H1 (cell line): ENCODE results near the gene SLC9A5. TPM values are rescaled to one million over a fixed set of nuclear protein-coding genes. Genes with fewer than 3 reads are reported as not detected.

ENCODE experiments used
- CTCF ChIA-PET: fragments of 300-600 bp; sonication (Branson Sonifier 250); formaldehyde crosslinking; loops from one replicate; lab custom pipeline; 2021; ENCODE audit not compliant: partially characterized antibody; lab: Charles Lee
- POLR2A ChIA-PET: fragments of 300-600 bp; sonication (Branson Sonifier 250); formaldehyde crosslinking; loops from one replicate; lab custom pipeline; 2021; ENCODE audit warnings: inconsistent platforms; ENCODE audit not compliant: partially characterized antibody; lab: Charles Lee
- DNase-seq, 2 experiments: peaks; one replicate each; pipeline versions ENCODE4 v3.0.0 to v3.0.0-alpha.2; 2010 to 2022; ENCODE audit warnings: low spot score in 2 of 2, low read depth in 1 of 2, mixed read lengths in 1 of 2
- FAIRE-seq: peaks from 2 replicates; lab custom pipeline; 2011; peaks lifted over from hg19 to GRCh38; lab: Jason Lieb, UNC
- H2AFZ ChIP-seq: 2 replicates; pipeline ENCODE4 v1.8.1; 2012; ENCODE audit warnings: low read length, inconsistent platforms
- H2AK5ac ChIP-seq: 2 replicates; pipeline ENCODE4 v1.6.1; 2013; ENCODE audit warnings: low read depth, low read length
- H2BK120ac ChIP-seq: replicated peaks from 2 replicates; pipeline ENCODE3; 2013; ENCODE audit warnings: low read depth, low read length, inconsistent platforms
- H2BK12ac ChIP-seq: 2 replicates; pipeline ENCODE4 v1.6.1; 2013; ENCODE audit warnings: low read depth, low read length
- H2BK15ac ChIP-seq: 2 replicates; pipeline ENCODE4 v1.6.1; 2013; ENCODE audit warnings: low read length
- H2BK20ac ChIP-seq: 2 replicates; pipeline ENCODE4 v1.6.1; 2013; ENCODE audit warnings: low read length
- H2BK5ac ChIP-seq: 2 replicates; pipeline ENCODE4 v1.6.1; 2013; ENCODE audit warnings: low read depth, low read length
- H3K14ac ChIP-seq: 2 replicates; pipeline ENCODE4 v1.6.1; 2013; ENCODE audit warnings: inconsistent platforms; ENCODE audit not compliant: insufficient read length
- H3K18ac ChIP-seq: 2 replicates; pipeline ENCODE4 v1.6.1; 2013; ENCODE audit warnings: low read length; ENCODE audit errors: extremely low read depth
- H3K23ac ChIP-seq: 2 replicates; pipeline ENCODE4 v1.6.1; 2013; ENCODE audit warnings: inconsistent platforms; ENCODE audit not compliant: insufficient read length
- H3K23me2 ChIP-seq: 2 replicates; pipeline ENCODE4 v1.6.1; 2013; ENCODE audit warnings: low read depth, low read length
- H3K27ac ChIP-seq: 2 replicates; pipeline ENCODE4 v1.6.1; 2011; ENCODE audit warnings: low read depth, low read length, inconsistent platforms
- H3K27me3 ChIP-seq, 4 experiments: replicated peaks in 1 of 4; 1 replicate in 1 of 4; 2 replicates in 3 of 4; pipeline versions ENCODE4 v1.6.1 to v1.8.1; 2011 to 2013; ENCODE audit warnings: low read length in 3 of 4, mild to moderate bottlenecking in 3 of 4, inconsistent platforms in 2 of 4, mixed read lengths in 2 of 4, moderate library complexity in 1 of 4; ENCODE audit not compliant: control insufficient read depth in 3 of 4, insufficient read depth in 3 of 4; ENCODE audit errors: extremely low read depth in 1 of 4
- H3K36me3 ChIP-seq, 4 experiments: 2 replicates each; pipeline versions ENCODE4 v1.6.1 to v1.8.1; 2011 to 2013; ENCODE audit warnings: mild to moderate bottlenecking in 4 of 4, low read length in 3 of 4, moderate library complexity in 2 of 4, control low read depth in 1 of 4, inconsistent platforms in 1 of 4; ENCODE audit not compliant: insufficient read depth in 4 of 4, control insufficient read depth in 2 of 4
- H3K4ac ChIP-seq: replicated peaks from 2 replicates; pipeline ENCODE3; 2013; ENCODE audit warnings: low read length, low read depth, mixed read lengths, inconsistent platforms; ENCODE audit not compliant: insufficient read length
- H3K4me1 ChIP-seq, 4 experiments: replicated peaks in 1 of 4; 1 replicate in 1 of 4; 2 replicates in 3 of 4; pipeline versions ENCODE4 v1.6.1 to v1.8.1; 2011 to 2013; ENCODE audit warnings: low read length in 3 of 4, inconsistent platforms in 2 of 4, mixed read lengths in 1 of 4; ENCODE audit not compliant: insufficient read depth in 4 of 4, control insufficient read depth in 3 of 4
- H3K4me2 ChIP-seq, 2 experiments: 2 replicates each; pipeline versions ENCODE4 v1.6.1 to v1.8.1; 2011 to 2013; ENCODE audit warnings: low read depth in 2 of 2, low read length in 2 of 2, control low read depth in 1 of 2, inconsistent platforms in 1 of 2, mild to moderate bottlenecking in 1 of 2; ENCODE audit not compliant: insufficient read depth in 1 of 2
- H3K4me3 ChIP-seq, 4 experiments: fragments of 200-600, 300-600 bp in 1 of 4; sonication (generic), shearing (Covaris generic), sonication (Bioruptor Twin) in 1 of 4; 2 replicates each; pipeline versions ENCODE4 v1.5.1 to v1.8.1; 2011 to 2016; ENCODE audit warnings: low read length in 4 of 4, low read depth in 3 of 4, control low read depth in 2 of 4, inconsistent platforms in 2 of 4, mild to moderate bottlenecking in 2 of 4, mixed read lengths in 1 of 4, moderate library complexity in 1 of 4; ENCODE audit not compliant: insufficient read depth in 2 of 4; ENCODE audit errors: extremely low read depth in 1 of 4
- H3K56ac ChIP-seq: replicated peaks from 2 replicates; pipeline ENCODE3; 2013; ENCODE audit warnings: low read depth, mild to moderate bottlenecking, mixed read lengths, low read length, inconsistent platforms; ENCODE audit not compliant: insufficient read length
- H3K79me1 ChIP-seq: 2 replicates; pipeline ENCODE4 v1.6.1; 2013; ENCODE audit warnings: low read depth, low read length, control low read depth
- H3K79me2 ChIP-seq, 2 experiments: 2 replicates each; pipeline versions ENCODE4 v1.6.1 to v1.8.1; 2012 to 2013; ENCODE audit warnings: low read length in 2 of 2, mild to moderate bottlenecking in 2 of 2, inconsistent platforms in 1 of 2; ENCODE audit not compliant: insufficient read depth in 2 of 2, control insufficient read depth in 1 of 2
- H3K9ac ChIP-seq, 4 experiments: replicated peaks in 1 of 4; 1 replicate in 1 of 4; 2 replicates in 3 of 4; pipeline versions ENCODE4 v1.6.1 to v1.8.1; 2011 to 2013; ENCODE audit warnings: low read depth in 3 of 4, low read length in 3 of 4, control low read depth in 2 of 4, mild to moderate bottlenecking in 2 of 4, moderate library complexity in 2 of 4, inconsistent platforms in 1 of 4; ENCODE audit errors: extremely low read depth in 1 of 4
- H3K9me3 ChIP-seq, 2 experiments: 2 replicates each; pipeline versions ENCODE4 v1.6.1 to v1.8.1; 2012 to 2013; ENCODE audit warnings: mild to moderate bottlenecking in 2 of 2, moderate library complexity in 2 of 2, control low read depth in 1 of 2, inconsistent platforms in 1 of 2, low read depth in 1 of 2, low read length in 1 of 2, mixed read lengths in 1 of 2; ENCODE audit not compliant: insufficient read depth in 2 of 2
- H4K20me1 ChIP-seq, 2 experiments: replicated peaks in 1 of 2; 2 replicates each; pipeline versions ENCODE3 to v1.8.1; 2011 to 2013; ENCODE audit warnings: inconsistent platforms in 2 of 2, low read length in 2 of 2, mild to moderate bottlenecking in 1 of 2; ENCODE audit not compliant: insufficient read depth in 2 of 2, control insufficient read depth in 1 of 2
- H4K5ac ChIP-seq: 2 replicates; pipeline ENCODE4 v1.6.1; 2013; ENCODE audit warnings: low read length, low read depth, mixed read lengths, inconsistent platforms; ENCODE audit not compliant: insufficient read length
- H4K8ac ChIP-seq: 2 replicates; pipeline ENCODE4 v1.8.0; 2013; ENCODE audit warnings: mild to moderate bottlenecking, moderate library complexity, low read length, inconsistent platforms; ENCODE audit not compliant: insufficient read depth; ENCODE audit errors: extremely low read depth
- H4K91ac ChIP-seq: replicated peaks from 2 replicates; pipeline ENCODE3; 2013; ENCODE audit warnings: low read length, mixed read lengths, inconsistent platforms; ENCODE audit not compliant: insufficient read length
- CHD2 ChIP-seq: IDR thresholded peaks from 2 replicates; pipeline ENCODE4 v1.6.1; 2012; ENCODE audit warnings: low read length, improper control_type of control experiment
- GABPA ChIP-seq: IDR thresholded peaks from 2 replicates; pipeline ENCODE4 v1.6.1; 2011; ENCODE audit warnings: mild to moderate bottlenecking, low read length, moderate library complexity, borderline replicate concordance; ENCODE audit not compliant: insufficient read depth
- NRF1 ChIP-seq: IDR thresholded peaks from 2 replicates; pipeline ENCODE4 v1.6.1; 2011; ENCODE audit warnings: mild to moderate bottlenecking, low read depth, low read length, improper control_type of control experiment
- RAD21 ChIP-seq, 2 experiments: IDR thresholded peaks in 1 of 2; conservative IDR thresholded peaks in 1 of 2; 2 replicates each; pipeline ENCODE4 v1.6.1; 2011; ENCODE audit warnings: low read depth in 2 of 2, low read length in 2 of 2, improper control_type of control experiment in 1 of 2, inconsistent platforms in 1 of 2, mild to moderate bottlenecking in 1 of 2, moderate library complexity in 1 of 2
- RFX5 ChIP-seq: IDR thresholded peaks from 2 replicates; pipeline ENCODE4 v1.6.1; 2011; ENCODE audit warnings: low read depth, low read length, improper control_type of control experiment, borderline replicate concordance
- SIX5 ChIP-seq: IDR thresholded peaks from 2 replicates; pipeline ENCODE4 v1.6.1; 2011; ENCODE audit warnings: mild to moderate bottlenecking, low read depth, low read length
- SRF ChIP-seq: IDR thresholded peaks from 2 replicates; pipeline ENCODE4 v1.6.1; 2011; ENCODE audit warnings: mild to moderate bottlenecking, low read depth, low read length, moderate library complexity
- WGBS, 2 experiments: shearing (Covaris generic) in 1 of 2; methylation state at CpG; one replicate each; pipeline versions ENCODE4 v1.1.6 to v1.1.7; 2013 to 2015; ENCODE audit warnings: low lambda C conversion rate in 2 of 2, mixed read lengths in 2 of 2, inconsistent platforms in 1 of 2, low coverage in 1 of 2, missing lambda C conversion rate in 1 of 2; ENCODE audit not compliant: insufficient replicate concordance in 2 of 2, insufficient coverage in 1 of 2, insufficient read length in 1 of 2; ENCODE audit errors: extremely low coverage in 1 of 2, missing lambda C conversion rate in 1 of 2; 5-methylcytosine and 5-hydroxymethylcytosine counted together
- polyA plus RNA-seq, 7 experiments: library from polyadenylated mRNA; depleted of rRNA in 3 of 7; stranded (reverse) in 5 of 7; unstranded in 2 of 7; fragments of >200 nt in 5 of 7; fragments of 200-250 nt in 2 of 7; gene quantifications; 1 replicate in 5 of 7; 2 replicates in 1 of 7; 4 replicates in 1 of 7; pipeline versions ENCODE4 v1.2.1 to v1.2.3, GENCODE V29; 2011 to 2013; ENCODE audit warnings: missing spikeins in 2 of 7, mixed read lengths in 2 of 7
- total RNA-seq: library from RNA; stranded (reverse); fragmentation: NEBNext Ultra II Directional; extraction: Animal tissue kit (Norgen Biotek cat#: 25700); gene quantifications from 2 replicates; pipeline ENCODE4 v1.2.1, GENCODE V29; 2021

Gene SLC9A5
- total and polyA plus RNA-seq, 2 of the 8 experiments (the other 6 are each of a cell fraction or from before 2014, with no cell fraction given), result 7.9 to 8.6 TPM

DNA sequence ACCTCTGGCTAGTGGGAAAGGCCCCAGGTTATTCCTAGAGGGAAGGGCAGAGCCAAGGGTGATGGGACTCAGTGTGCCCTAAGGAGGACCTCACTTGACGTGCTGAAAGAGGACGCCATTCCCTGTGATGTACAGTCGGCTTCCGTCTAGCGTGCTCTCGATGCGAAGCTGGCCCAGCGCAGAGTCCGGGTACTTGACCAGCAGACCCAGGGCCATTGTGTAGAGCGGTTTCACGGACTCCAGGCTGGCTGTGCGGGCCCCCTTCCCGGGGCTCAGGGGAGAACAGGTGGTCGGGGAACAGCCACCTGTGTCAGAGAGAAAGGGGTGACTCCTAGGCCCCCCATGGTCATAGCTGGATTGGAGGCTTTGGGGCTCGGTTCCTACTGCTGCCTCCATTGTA, 50.5 kb downstream of the SLC9A5 start:
- TF ChIP-seq CHD2, result no peak
- TF ChIP-seq NRF1, result no peak
- TF ChIP-seq GABPA, result no peak
- no peak for TF ChIP-seq RAD21 (IDR thresholded peaks at IDR 0.05 in 1 of 2, conservative IDR thresholded peaks at IDR 0.05 in 1 of 2; ENCODE audit: low read depth in 2 of 2, low read length in 2 of 2)
- no peak for TF ChIP-seq SIX5
- TF ChIP-seq RFX5, result no peak
- TF ChIP-seq SRF, result no peak
- no peak overlapping the region for H3K56ac ChIP-seq
- no peak overlapping the region for H2BK5ac ChIP-seq
- H3K27me3 ChIP-seq, result peaks cover 0 to 5% (median under 1%) of the 10 kb centered on the region in 4 experiments; a peak in 4 of 7 replicates
- H3K27ac ChIP-seq, result no peak overlapping the region
- H4K91ac ChIP-seq, result no peak overlapping the region
- ChIA-PET POLR2A (interaction anchor here (0.6 to 1.7 kb wide), 3 partner anchors 14 to 564 kb away, joined by 3 to 4 read pairs (median 3); no protein-coding TSS in a partner anchor), CTCF (interaction anchor here (0.6 to 11.3 kb wide), 6 partner anchors 10 to 49 kb away, joined by 3 to 93 read pairs (median 4); no protein-coding TSS in a partner anchor)
- H2AFZ ChIP-seq, result no peak overlapping the region
- no peak overlapping the region for H4K8ac ChIP-seq
- H3K4me2 ChIP-seq, result no peak overlapping the region
- WGBS, 2 experiments, result 95% methylated on average over 15 of the region's 15 CpGs; no CpG with 5 or more reads in 1 of the 2 experiments
- H2BK120ac ChIP-seq, result no peak overlapping the region
- H2AK5ac ChIP-seq, result no peak overlapping the region
- DNase-seq, result no peak
- no peak overlapping the region for H3K18ac ChIP-seq
- H3K14ac ChIP-seq, result no peak overlapping the region
- H3K9ac ChIP-seq, result no peak overlapping the region
- H4K20me1 ChIP-seq, result no peaks in the 10 kb centered on the region
- H2BK15ac ChIP-seq, result no peak overlapping the region
- H3K4me1 ChIP-seq, result no peaks in the 10 kb centered on the region; a peak in 1 of 7 replicates
- H2BK20ac ChIP-seq, result no peak overlapping the region
- H3K36me3 ChIP-seq, result no peaks in the 10 kb centered on the region
- no peak overlapping the region for H2BK12ac ChIP-seq
- H4K5ac ChIP-seq, result no peak overlapping the region
- H3K4ac ChIP-seq, result no peak overlapping the region
- no peaks in the 10 kb centered on the region for H3K23me2 ChIP-seq
- no peaks in the 10 kb centered on the region for H3K9me3 ChIP-seq
- H3K4me3 ChIP-seq, result no peak overlapping the region
- H3K23ac ChIP-seq, result no peak overlapping the region
- no peak for FAIRE-seq
- no peaks in the 10 kb centered on the region for H3K79me1 ChIP-seq
- no peaks in the 10 kb centered on the region for H3K79me2 ChIP-seq
